ENCODE measurements around the gene CAMK1D.

CAMK1D gene

DNA sequence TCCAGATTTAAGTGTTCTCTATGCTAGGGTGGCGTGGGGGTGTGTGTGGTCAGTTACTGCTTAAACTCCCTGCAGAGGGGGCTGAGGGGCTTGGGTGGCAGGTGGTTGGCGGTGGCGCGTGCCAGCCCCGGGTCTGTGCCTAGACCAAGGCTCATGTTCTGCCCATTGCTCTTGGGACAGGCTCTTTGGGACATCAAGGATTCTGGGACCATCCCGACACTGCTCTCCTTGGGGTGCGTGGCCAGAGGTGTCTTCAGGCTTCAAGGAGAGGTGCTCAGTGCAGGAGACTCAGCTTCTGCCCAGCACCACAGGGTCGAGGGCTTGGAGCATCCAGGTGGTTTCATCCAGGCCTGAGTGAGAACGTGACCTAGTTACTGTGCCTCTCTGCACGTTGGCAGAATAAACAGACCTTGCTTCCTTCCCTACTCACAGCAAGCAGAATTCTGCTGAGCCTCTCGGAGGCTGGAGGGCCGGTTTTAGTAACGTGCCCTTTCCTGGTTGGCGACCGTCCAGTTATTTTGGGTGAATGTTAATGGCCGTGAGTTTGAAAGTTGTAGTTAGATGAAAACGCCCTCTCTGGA is 39.9 kb downstream of the CAMK1D start:
- TF ChIP-seq, protein P1, sequence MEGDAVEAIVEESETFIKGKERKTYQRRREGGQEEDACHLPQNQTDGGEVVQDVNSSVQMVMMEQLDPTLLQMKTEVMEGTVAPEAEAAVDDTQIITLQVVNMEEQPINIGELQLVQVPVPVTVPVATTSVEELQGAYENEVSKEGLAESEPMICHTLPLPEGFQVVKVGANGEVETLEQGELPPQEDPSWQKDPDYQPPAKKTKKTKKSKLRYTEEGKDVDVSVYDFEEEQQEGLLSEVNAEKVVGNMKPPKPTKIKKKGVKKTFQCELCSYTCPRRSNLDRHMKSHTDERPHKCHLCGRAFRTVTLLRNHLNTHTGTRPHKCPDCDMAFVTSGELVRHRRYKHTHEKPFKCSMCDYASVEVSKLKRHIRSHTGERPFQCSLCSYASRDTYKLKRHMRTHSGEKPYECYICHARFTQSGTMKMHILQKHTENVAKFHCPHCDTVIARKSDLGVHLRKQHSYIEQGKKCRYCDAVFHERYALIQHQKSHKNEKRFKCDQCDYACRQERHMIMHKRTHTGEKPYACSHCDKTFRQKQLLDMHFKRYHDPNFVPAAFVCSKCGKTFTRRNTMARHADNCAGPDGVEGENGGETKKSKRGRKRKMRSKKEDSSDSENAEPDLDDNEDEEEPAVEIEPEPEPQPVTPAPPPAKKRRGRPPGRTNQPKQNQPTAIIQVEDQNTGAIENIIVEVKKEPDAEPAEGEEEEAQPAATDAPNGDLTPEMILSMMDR (IDR thresholded peaks at IDR 0.05; ENCODE audit: low read depth, low read length), result no peak
- DNase-seq (ENCODE audit: low read depth in 2 of 2), result no peak
- H3K4me3 ChIP-seq (replicated peaks in 1 of 2; ENCODE audit: low read depth in 2 of 2, low read length in 2 of 2), result no peak overlapping the region

DNA sequence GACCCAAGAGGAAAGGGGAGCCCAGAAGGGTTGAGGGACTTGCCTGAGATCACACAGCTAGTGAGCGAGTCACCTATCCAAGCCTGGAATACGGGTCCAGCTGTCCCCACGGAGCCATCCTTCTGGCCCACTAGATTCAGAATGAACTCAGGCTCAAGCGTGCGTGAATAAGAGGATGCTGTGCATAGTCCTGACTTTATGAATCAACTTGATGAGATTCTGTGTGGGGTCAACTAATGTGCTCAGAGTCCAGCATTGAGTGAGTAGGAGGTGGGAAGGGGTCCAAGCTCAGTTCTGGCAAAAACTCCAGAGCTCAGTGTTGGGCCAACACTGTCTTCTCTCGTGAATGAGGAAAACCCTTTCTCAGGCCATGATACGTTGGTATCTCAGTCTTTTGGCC is 41.4 kb downstream of the CAMK1D start:
- peak in 1 of 2 donors; percentile 15 for DNase-seq (ENCODE audit: low read depth in 2 of 2)
- H3K4me3 ChIP-seq (replicated peaks in 1 of 2; ENCODE audit: low read depth in 2 of 2, low read length in 2 of 2), result no peak overlapping the region
- TF ChIP-seq, protein P1 (IDR thresholded peaks at IDR 0.05; ENCODE audit: low read depth, low read length), result no peak

DNA sequence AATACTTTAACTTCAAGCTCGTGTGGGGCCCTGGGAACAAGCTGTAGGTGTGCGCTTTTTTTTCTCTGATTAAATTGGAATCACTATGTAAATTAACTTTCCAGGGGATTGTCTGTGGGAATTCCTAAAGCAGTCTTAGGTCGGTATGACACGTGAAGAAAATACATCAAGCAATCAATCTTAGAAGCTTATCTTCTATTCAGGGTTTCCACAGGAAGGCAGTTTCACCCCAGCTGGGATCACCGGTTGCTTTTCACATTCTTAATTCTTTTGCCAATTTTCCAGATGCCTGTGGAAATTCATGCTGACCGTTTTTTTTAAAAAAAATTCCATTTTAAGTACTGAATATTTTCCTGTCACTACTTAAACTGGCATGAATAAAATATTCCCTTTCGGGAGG is 41.9 kb downstream of the CAMK1D start:
- TF ChIP-seq, protein P1 (IDR thresholded peaks at IDR 0.05; ENCODE audit: low read depth, low read length), result no peak
- no peak for DNase-seq (ENCODE audit: low read depth in 2 of 2)
- no peak overlapping the region for H3K4me3 ChIP-seq (replicated peaks in 1 of 2; ENCODE audit: low read depth in 2 of 2, low read length in 2 of 2)

DNA sequence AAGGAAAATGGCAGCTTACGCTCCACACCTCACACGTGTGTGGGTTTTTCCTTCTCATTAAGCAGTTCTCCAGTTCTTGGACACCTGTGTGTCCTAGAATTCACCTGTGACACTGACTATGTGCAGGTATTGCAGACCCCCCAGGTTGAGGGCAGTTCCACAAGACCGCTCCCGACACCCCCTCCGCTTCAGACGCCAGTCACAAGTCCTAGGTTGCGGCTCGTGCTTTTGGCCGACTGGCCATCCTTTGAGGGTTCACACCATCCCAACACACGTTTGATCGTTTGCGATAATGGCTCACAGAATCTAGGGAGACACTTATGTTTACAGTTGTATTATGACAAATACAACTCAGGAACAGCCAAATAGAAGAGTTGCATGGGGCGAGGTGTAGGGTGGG is 44.5 kb downstream of the CAMK1D start:
- no peak for DNase-seq (ENCODE audit: low read depth in 2 of 2)
- no peak overlapping the region for H3K4me3 ChIP-seq (replicated peaks in 1 of 2; ENCODE audit: low read depth in 2 of 2, low read length in 2 of 2)
- TF ChIP-seq, protein P1 (IDR thresholded peaks at IDR 0.05; ENCODE audit: low read depth, low read length), result no peak

DNA sequence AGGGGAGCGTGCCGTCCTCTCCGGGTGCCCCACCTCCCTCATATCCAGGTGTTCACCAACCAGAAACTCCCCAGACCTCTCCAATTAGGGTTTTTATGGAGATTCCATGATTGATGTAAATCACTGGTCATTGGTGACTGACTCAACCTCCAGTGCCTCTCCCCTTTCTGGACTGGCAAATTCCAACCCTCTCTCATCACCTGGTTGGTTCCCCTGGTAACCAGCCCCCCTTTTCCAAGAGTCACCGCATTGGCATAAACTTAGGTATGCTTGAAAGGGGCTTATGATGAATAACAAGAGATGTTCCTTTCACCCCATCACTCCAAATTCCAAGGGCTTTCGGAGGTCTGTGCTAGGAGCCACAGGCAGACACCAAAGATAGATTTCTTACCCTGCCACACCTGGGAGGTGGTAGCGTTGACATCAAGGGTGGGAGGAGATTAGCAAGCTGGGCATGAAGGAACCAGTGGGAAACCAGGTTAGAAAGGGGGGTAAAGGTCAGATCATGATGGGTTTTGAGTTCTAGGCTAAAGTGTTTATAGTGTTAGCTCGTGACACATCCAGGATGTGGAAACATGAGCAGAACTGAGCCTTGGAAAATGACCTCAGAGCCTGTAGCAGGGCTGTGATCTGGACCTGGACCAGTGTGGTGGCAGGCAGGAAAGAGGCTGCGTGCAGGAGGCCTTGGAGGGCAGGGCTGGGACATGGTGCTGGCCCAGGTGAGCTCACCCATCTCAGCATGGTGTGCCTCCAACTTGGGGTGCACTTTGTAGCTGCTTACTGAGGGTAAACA is 45.1 kb downstream of the CAMK1D start:
- TF ChIP-seq, protein P1 (IDR thresholded peaks at IDR 0.05; ENCODE audit: low read depth, low read length), result no peak
- no peak for DNase-seq (ENCODE audit: low read depth in 2 of 2)
- H3K4me3 ChIP-seq (replicated peaks in 1 of 2; ENCODE audit: low read depth in 2 of 2, low read length in 2 of 2), result no peak overlapping the region

DNA sequence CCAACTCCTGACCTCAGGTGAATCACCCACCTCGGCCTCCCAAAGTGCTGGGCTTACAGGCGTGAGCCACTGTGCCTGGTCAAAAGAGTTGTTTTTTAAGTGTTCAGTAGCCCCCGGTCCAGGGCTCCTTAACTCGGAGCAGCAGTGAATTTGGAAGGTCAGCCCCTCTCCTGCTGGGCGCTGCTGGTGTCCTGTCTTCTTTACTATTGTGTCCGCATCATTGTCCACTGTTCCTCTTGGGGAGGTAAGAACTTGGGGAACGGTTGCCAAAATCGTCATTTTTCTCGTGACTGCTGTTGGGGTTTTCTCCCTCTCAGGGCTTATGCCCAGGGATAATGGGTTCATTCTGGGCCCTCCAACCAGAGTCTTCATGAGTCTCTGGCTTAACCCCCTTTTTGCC is 46.7 kb downstream of the CAMK1D start:
- no peak for DNase-seq (ENCODE audit: low read depth in 2 of 2)
- TF ChIP-seq, protein P1 (IDR thresholded peaks at IDR 0.05; ENCODE audit: low read depth, low read length), result no peak
- H3K4me3 ChIP-seq (replicated peaks in 1 of 2; ENCODE audit: low read depth in 2 of 2, low read length in 2 of 2), result no peak overlapping the region
